ENCODE data around the gene PEX26.

DNA sequence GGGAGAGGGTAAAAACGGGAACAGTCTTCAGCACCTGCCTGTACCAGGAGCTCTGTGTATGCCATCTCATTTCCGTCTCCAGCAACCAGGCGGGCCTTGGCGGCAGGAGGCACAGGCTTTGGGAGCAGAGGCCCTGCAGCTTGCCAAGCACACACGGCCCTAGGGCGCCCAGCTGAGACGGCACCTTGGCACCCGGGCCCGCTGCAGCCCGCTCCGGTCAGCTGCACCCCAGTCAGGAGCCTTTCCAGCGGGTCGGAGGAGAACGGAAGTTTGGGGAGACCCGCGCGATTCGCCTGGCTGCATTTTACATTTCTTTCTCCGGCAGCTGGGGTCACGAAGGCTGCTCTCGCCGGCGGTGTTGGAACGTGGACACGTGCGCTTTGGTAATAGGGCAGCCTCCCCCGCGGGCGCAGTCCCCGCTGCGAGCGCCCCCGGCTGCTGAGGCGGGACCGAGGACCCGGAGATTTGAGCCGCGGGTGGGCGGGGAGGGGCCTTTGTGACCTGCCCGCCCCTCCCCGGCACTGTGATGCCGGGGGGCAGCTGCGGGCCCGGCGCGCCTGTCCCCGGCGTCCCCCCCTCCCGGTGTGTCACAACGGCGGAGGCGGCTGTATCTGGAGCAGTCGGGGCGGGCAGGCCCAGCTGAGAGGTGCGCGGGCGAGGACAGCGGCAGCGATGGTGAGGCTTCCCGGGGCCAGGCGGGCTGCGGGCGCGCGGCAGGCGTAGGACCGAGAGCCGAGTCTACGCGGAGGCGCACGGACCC, 32.6 kb downstream of the PEX26 start, which contains the start of gene TUBA8:
- TF ChIP-seq, protein P1, sequence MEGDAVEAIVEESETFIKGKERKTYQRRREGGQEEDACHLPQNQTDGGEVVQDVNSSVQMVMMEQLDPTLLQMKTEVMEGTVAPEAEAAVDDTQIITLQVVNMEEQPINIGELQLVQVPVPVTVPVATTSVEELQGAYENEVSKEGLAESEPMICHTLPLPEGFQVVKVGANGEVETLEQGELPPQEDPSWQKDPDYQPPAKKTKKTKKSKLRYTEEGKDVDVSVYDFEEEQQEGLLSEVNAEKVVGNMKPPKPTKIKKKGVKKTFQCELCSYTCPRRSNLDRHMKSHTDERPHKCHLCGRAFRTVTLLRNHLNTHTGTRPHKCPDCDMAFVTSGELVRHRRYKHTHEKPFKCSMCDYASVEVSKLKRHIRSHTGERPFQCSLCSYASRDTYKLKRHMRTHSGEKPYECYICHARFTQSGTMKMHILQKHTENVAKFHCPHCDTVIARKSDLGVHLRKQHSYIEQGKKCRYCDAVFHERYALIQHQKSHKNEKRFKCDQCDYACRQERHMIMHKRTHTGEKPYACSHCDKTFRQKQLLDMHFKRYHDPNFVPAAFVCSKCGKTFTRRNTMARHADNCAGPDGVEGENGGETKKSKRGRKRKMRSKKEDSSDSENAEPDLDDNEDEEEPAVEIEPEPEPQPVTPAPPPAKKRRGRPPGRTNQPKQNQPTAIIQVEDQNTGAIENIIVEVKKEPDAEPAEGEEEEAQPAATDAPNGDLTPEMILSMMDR (conservative IDR thresholded peaks at IDR 0.05), result no peak
- peak; percentile 38; the same call in 1 of the 2 replicates for TF ChIP-seq ZFX (IDR thresholded peaks at IDR 0.05)
